K562 (cell line): Measurements from ENCODE around the gene RIMS3. TPM values are rescaled to one million over a fixed set of nuclear protein-coding genes. Genes with fewer than 3 reads are reported as not detected.

Source experiments
- ATF7 ChIP-seq: fragments of 450-650 bp; IDR thresholded peaks from 2 replicates; pipeline ENCODE4 v1.7.1; 2014; ENCODE audit warnings: mild to moderate bottlenecking, moderate library complexity
- EGR1 ChIP-seq: fragments of 450-650 bp; conservative IDR thresholded peaks from 2 replicates; pipeline ENCODE4 v1.6.1; 2017; ENCODE audit warnings: mild to moderate bottlenecking
- GABPB2 ChIP-seq: fragments of 250-450 bp; sonication (Bioruptor Pico); conservative IDR thresholded peaks from 2 replicates; pipeline ENCODE4 v1.5.1; 2021; ENCODE audit warnings: mild to moderate bottlenecking
- LEF1 ChIP-seq: fragments of 450-650 bp; IDR thresholded peaks from 2 replicates; pipeline ENCODE4 v1.6.1; 2016; ENCODE audit warnings: mild to moderate bottlenecking
- MYC ChIP-seq, 2 experiments: fragments of 250-450 bp in 1 of 2; sonication (Bioruptor Pico) in 1 of 2; IDR thresholded peaks; 2 replicates each; pipeline versions ENCODE4 v1.5.1 to v1.6.1; 2012 to 2021; ENCODE audit warnings: low read depth in 2 of 2, borderline replicate concordance in 1 of 2, improper control_type of control experiment in 1 of 2, low read length in 1 of 2, mild to moderate bottlenecking in 1 of 2, moderate library complexity in 1 of 2
- NBN ChIP-seq: fragments of 450-650 bp; IDR thresholded peaks from 2 replicates; pipeline ENCODE4 v1.6.1; 2016; ENCODE audit warnings: low read depth, mild to moderate bottlenecking
- SMARCE1 ChIP-seq: fragments of 450-650 bp; IDR thresholded peaks from 2 replicates; pipeline ENCODE4 v1.7.1; 2016; ENCODE audit warnings: mild to moderate bottlenecking
- SOX6 ChIP-seq: fragments of 450-650 bp; IDR thresholded peaks from 2 replicates; pipeline ENCODE4 v1.6.1; 2014; ENCODE audit warnings: mild to moderate bottlenecking
- STAT5B ChIP-seq: fragments of 250-450 bp; sonication (Bioruptor Pico); IDR thresholded peaks from 2 replicates; pipeline ENCODE4 v1.8.0; 2021; ENCODE audit warnings: mild to moderate bottlenecking, inconsistent platforms
- TAF1 ChIP-seq: IDR thresholded peaks from 2 replicates; pipeline ENCODE4 v1.6.1; 2011; ENCODE audit warnings: mild to moderate bottlenecking, low read length, moderate library complexity; ENCODE audit not compliant: insufficient read depth, control insufficient read depth, severe bottlenecking; ENCODE audit errors: extremely low read depth
- TOE1 ChIP-seq, 2 experiments: fragments of 450-650 bp in 1 of 2; sonication (generic) in 1 of 2; formaldehyde crosslinking in 1 of 2; IDR thresholded peaks; 2 replicates each; pipeline versions ENCODE4 v1.7.1 to v1.8.0; 2016 to 2022; ENCODE audit warnings: borderline replicate concordance in 2 of 2, mild to moderate bottlenecking in 2 of 2, antibody characterized with exemption in 1 of 2, inconsistent platforms in 1 of 2, low read depth in 1 of 2, missing genetic modification reagents in 1 of 2, moderate library complexity in 1 of 2
- TRIM24 ChIP-seq, 2 experiments: fragments of 450-650 bp; IDR thresholded peaks; 2 replicates each; pipeline ENCODE4 v1.6.1; 2016
- polyA plus RNA-seq, 8 experiments: library from polyadenylated mRNA; depleted of rRNA in 4 of 8; stranded (reverse) in 5 of 8; unstranded in 3 of 8; fragments of >200 nt; fragmentation: Nextera tagmentation in 2 of 8; fragmentation: Illumina TruSeq in 1 of 8; extraction: Ambion mirVana in 2 of 8; extraction: Trizol in 1 of 8; gene quantifications; 2 replicates each; pipeline versions ENCODE4 v1.2.1 to v1.2.3, GENCODE V29; 2011 to 2014; ENCODE audit warnings: inconsistent platforms in 1 of 8, missing spikeins in 1 of 8
- total RNA-seq, 7 experiments: library from RNA; depleted of rRNA in 6 of 7; stranded (reverse); fragments of >200 nt in 6 of 7; fragmentation: Illumina TruSeq in 2 of 7; extraction: Trizol in 2 of 7; gene quantifications; 2 replicates each; pipeline versions ENCODE4 v1.2.1 to v1.2.3, GENCODE V29; 2011 to 2021; ENCODE audit warnings: low replicate concordance in 1 of 7
- TF ChIP-seq, protein P1 (sequence below): fragments of 450-650 bp; IDR thresholded peaks from 2 replicates; pipeline ENCODE4 v1.6.1; 2016
- TF ChIP-seq, protein P2 (sequence below): fragments of 250-450 bp; sonication (Bioruptor Pico); IDR thresholded peaks from 2 replicates; pipeline ENCODE4 v1.4.0; 2020; ENCODE audit warnings: mild to moderate bottlenecking
- TF ChIP-seq, protein P3 (sequence below): fragments of 450-650 bp; IDR thresholded peaks from 2 replicates; pipeline ENCODE4 v1.6.1; 2016; ENCODE audit warnings: low read depth

The RIMS3 gene
- total and polyA plus RNA-seq, 9 of the 15 experiments (the other 6 are each of a cell fraction or from before 2014, with no cell fraction given): 0.06 to 1.2 (median 0.59) TPM

DNA sequence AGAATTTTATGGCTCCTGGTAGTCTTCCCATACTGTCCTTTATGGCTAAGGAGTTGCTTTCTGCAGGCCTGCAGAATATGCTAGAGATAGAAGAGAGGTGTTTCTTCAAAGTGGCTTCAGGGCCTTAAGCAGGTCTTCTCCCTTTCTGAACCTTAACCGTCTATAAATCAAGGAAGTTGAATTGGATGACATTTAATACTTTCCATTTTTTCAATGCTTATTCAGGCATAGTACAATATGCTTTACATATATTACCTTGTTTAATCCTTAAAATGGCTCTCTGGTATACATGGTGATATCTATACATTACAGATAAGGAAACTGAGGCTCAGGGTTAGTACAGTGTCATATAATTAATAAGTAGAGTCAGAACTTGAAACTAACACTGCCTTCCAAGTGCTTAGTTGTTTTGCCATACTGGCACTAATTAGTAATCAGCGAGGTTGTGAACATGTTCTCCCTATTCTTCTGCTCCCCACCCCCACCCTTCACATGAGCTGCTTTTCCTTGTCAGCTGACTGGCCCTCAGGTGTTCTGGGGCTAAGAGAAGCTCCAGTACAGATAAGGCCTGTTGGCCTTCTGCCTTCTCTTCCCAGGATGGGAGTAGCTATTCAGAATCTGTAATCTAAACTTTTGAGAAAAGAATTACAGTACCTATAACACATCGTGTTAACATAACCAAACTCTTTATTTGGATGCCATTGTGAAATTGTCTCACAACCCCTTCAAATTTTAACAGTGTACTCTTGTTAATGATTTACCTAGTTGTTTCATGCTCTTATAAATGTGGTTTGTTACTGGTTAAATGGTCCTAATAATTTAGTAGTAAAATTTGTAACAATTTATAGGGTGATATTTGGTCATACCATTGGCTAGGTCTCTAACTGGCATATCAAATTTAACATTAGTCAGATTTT, 39.6 kb upstream of the RIMS3 start (continued):
- TF ChIP-seq, protein P1, sequence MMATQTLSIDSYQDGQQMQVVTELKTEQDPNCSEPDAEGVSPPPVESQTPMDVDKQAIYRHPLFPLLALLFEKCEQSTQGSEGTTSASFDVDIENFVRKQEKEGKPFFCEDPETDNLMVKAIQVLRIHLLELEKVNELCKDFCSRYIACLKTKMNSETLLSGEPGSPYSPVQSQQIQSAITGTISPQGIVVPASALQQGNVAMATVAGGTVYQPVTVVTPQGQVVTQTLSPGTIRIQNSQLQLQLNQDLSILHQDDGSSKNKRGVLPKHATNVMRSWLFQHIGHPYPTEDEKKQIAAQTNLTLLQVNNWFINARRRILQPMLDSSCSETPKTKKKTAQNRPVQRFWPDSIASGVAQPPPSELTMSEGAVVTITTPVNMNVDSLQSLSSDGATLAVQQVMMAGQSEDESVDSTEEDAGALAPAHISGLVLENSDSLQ: peak; percentile 32
- TF ChIP-seq NBN (no peak), TRIM24 (IDR thresholded peaks at IDR 0.05) (0 out of 4 replicates have a peak, but pooled peaks of 1 of the 2 experiments have one; percentile 32), TAF1 (no peak), ATF7 (peak; percentile 19; the same call in 1 of the 2 replicates), EGR1 (no peak), TOE1 (IDR thresholded peaks at IDR 0.05; ENCODE audit: borderline replicate concordance) (no peak), TOE1 (CRISPR knock-in tag; IDR thresholded peaks at IDR 0.05; ENCODE audit: borderline replicate concordance, low read depth) (no peak), STAT5B (no peak), GABPB2 (CRISPR knock-in tag) (no peak), LEF1 (no peak), SMARCE1 (0 out of 2 replicates have a peak, but pooled peaks have one; percentile 21), SOX6 (0 out of 2 replicates have a peak, but pooled peaks have one; percentile 41), MYC (IDR thresholded peaks at IDR 0.05; ENCODE audit: low read depth, low read length) (no peak), MYC (CRISPR knock-in tag; IDR thresholded peaks at IDR 0.05; ENCODE audit: borderline replicate concordance, low read depth) (no peak)
- TF ChIP-seq, protein P2, sequence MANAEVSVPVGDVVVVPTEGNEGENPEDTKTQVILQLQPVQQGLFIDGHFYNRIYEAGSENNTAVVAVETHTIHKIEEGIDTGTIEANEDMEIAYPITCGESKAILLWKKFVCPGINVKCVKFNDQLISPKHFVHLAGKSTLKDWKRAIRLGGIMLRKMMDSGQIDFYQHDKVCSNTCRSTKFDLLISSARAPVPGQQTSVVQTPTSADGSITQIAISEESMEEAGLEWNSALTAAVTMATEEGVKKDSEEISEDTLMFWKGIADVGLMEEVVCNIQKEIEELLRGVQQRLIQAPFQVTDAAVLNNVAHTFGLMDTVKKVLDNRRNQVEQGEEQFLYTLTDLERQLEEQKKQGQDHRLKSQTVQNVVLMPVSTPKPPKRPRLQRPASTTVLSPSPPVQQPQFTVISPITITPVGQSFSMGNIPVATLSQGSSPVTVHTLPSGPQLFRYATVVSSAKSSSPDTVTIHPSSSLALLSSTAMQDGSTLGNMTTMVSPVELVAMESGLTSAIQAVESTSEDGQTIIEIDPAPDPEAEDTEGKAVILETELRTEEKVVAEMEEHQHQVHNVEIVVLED (CRISPR knock-in tag): no peak
- TF ChIP-seq, protein P3, sequence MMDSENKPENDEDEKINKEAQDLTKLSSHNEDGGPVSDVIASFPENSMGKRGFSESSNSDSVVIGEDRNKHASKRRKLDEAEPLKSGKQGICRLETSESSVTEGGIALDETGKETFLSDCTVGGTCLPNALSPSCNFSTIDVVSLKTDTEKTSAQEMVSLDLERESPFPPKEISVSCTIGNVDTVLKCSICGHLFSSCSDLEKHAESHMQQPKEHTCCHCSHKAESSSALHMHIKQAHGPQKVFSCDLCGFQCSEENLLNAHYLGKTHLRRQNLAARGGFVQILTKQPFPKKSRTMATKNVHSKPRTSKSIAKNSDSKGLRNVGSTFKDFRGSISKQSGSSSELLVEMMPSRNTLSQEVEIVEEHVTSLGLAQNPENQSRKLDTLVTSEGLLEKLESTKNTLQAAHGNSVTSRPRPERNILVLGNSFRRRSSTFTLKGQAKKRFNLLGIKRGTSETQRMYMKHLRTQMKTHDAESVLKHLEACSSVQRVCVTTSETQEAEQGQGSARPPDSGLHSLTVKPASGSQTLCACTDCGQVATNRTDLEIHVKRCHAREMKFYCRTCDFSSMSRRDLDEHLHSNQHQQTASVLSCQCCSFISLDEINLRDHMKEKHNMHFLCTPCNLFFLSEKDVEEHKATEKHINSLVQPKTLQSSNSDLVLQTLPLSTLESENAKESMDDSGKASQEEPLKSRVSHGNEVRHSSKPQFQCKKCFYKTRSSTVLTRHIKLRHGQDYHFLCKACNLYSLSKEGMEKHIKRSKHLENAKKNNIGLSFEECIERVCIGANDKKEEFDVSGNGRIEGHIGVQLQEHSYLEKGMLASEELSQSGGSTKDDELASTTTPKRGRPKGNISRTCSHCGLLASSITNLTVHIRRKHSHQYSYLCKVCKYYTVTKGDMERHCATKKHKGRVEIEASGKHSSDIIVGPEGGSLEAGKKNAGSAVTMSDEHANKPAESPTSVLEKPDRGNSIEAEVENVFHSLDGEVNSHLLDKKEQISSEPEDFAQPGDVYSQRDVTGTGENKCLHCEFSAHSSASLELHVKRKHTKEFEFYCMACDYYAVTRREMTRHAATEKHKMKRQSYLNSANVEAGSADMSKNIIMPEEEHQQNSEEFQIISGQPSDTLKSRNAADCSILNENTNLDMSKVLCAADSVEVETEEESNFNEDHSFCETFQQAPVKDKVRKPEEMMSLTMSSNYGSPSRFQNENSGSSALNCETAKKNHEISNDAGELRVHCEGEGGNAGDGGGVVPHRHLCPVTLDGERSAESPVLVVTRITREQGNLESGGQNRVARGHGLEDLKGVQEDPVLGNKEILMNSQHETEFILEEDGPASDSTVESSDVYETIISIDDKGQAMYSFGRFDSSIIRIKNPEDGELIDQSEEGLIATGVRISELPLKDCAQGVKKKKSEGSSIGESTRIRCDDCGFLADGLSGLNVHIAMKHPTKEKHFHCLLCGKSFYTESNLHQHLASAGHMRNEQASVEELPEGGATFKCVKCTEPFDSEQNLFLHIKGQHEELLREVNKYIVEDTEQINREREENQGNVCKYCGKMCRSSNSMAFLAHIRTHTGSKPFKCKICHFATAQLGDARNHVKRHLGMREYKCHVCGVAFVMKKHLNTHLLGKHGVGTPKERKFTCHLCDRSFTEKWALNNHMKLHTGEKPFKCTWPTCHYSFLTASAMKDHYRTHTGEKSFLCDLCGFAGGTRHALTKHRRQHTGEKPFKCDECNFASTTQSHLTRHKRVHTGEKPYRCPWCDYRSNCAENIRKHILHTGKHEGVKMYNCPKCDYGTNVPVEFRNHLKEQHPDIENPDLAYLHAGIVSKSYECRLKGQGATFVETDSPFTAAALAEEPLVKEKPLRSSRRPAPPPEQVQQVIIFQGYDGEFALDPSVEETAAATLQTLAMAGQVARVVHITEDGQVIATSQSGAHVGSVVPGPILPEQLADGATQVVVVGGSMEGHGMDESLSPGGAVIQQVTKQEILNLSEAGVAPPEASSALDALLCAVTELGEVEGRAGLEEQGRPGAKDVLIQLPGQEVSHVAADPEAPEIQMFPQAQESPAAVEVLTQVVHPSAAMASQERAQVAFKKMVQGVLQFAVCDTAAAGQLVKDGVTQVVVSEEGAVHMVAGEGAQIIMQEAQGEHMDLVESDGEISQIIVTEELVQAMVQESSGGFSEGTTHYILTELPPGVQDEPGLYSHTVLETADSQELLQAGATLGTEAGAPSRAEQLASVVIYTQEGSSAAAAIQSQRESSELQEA: no peak
